Activated CD4-positive, alpha-beta memory T cell treated with anti-CD3 and anti-CD28 coated beads, Interleukin-2, amount 10 ng/mL, durations not matched to agents 7 days and 5 days (primary cell): Measurements from ENCODE around the gene ERC2. TPM values are rescaled to one million over a fixed set of nuclear protein-coding genes. Genes with fewer than 3 reads are reported as not detected.
"Not testable (repeated sequence)": the region's sequence is repeated elsewhere in the genome, so short reads cannot be mapped to it uniquely, and the experiment has no call there.

Experiments used
- CTCF ChIA-PET: fragments of 350-600 bp; sonication (Branson Sonifier 250); formaldehyde crosslinking; loops from one replicate; lab custom pipeline; 2021; ENCODE audit warnings: antibody characterized with exemption, inconsistent platforms; lab: Charles Lee
- POLR2A ChIA-PET: fragments of 350-600 bp; sonication (Branson Sonifier 250); formaldehyde crosslinking; loops from one replicate; lab custom pipeline; 2021; ENCODE audit warnings: antibody characterized with exemption; lab: Charles Lee
- DNase-seq: peaks from one replicate; pipeline ENCODE4 v3.0.0-alpha.2; 2020
- H3K27ac Mint-ChIP-seq: one replicate; pipeline ENCODE4 v1.8.0; 2021; ENCODE audit warnings: mild to moderate bottlenecking, mixed read lengths
- H3K27me3 Mint-ChIP-seq: one replicate; pipeline ENCODE4 v1.8.0; 2021; ENCODE audit warnings: mixed read lengths
- H3K36me3 Mint-ChIP-seq: one replicate; pipeline ENCODE4 v1.8.0; 2021; ENCODE audit warnings: low read depth, mixed read lengths
- H3K4me1 Mint-ChIP-seq: one replicate; pipeline ENCODE4 v1.8.0; 2021; ENCODE audit warnings: mixed read lengths
- H3K4me3 Mint-ChIP-seq: one replicate; pipeline ENCODE4 v1.8.0; 2021; ENCODE audit warnings: mild to moderate bottlenecking, mixed read lengths
- H3K9me3 Mint-ChIP-seq: one replicate; pipeline ENCODE4 v1.8.0; 2021; ENCODE audit warnings: mixed read lengths
- total RNA-seq, 2 experiments: library from RNA; stranded (reverse); gene quantifications; one replicate each; pipeline ENCODE4 v1.2.3, GENCODE V29; 2021

ERC2 gene
- total RNA-seq, 2 experiments from 2014 or later: not detected

DNA sequence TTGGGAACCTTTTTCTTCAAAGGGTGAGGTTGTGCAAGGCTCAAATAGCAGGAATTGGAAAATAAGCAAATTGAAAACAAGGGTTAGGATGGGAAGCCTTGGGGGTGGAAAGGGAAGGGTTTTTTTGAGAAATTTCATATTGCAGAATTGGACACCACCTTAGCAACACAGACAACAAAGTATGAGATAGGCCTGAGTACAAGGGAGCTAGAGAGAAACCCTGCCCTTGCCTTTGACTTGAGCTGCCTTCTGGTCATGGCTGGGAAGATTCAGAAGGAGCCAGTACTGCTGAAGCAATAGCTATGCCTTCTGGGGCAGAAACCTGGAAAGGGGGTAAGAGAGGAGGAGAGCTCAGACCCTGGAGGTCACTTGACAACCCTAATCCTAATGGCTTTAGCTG lies 445.6 kb downstream of the ERC2 start:
- Mint-ChIP-seq H3K27me3 (no peaks in the 10 kb centered on the region), H3K4me3 (no peak overlapping the region), H3K4me1 (no peaks in the 10 kb centered on the region), H3K9me3 (no peaks in the 10 kb centered on the region), H3K36me3 (no peaks in the 10 kb centered on the region), H3K27ac (no peak overlapping the region)
- no peak for DNase-seq
- ChIA-PET POLR2A (no interaction called here), CTCF (no interaction called here)

DNA sequence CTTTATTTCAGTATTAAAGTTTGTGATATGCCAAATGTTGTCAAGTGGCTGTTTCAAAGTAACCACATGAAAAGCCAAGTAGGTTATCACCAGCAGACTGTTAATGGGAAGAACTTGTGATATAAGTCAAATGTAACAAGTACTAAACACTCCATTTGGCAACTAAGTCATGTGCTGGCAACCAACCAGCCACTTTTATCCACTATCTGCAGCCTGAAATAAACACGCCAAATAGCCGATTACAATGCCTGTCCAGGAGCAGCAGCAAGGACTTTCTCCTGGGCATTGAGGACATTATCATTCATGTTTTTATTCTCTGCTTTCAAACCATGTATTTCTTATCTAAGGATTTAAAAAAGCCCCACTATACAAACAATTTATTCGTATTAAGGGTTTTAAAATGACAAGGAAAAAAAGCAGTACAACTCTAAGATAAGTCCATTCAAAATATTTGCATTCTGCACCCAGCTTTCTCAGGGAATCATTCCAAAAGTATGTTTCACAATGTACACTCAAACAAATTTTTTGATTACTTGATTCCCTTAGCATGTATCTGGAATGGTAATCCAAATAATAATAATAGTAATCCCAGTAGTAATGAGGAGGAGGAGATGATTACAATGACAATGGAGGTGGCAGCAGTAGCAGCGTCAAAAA lies 448.6 kb downstream of the ERC2 start:
- POLR2A ChIA-PET: no interaction called here

DNA sequence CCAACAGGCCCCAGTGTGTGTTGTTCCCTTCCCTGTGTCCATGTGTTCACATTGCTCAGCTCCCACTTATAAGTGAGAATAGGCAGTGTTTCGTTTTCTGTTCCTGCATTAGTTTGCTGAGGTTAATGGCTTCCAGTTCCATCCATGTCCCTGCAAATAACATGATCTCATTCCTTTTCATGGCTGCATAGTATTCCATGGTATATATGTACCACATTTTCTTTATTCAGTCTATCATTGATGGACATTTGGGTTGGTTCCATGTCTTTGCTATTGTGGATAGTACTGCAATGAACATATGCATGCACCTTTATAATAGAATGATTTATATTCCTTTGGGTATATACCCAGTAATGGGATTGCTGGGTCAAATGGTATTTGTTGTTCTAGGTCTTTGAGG lies 452.9 kb downstream of the ERC2 start:
- CTCF ChIA-PET, POLR2A ChIA-PET, H3K4me3 Mint-ChIP-seq, H3K9me3 Mint-ChIP-seq, H3K4me1 Mint-ChIP-seq, H3K27ac Mint-ChIP-seq, H3K36me3 Mint-ChIP-seq, DNase-seq, H3K27me3 Mint-ChIP-seq: not testable (repeated sequence)

More for the DNA sequence above, 448.6 kb downstream of the ERC2 start:
- no peaks in the 10 kb centered on the region for H3K9me3 Mint-ChIP-seq
- H3K36me3 Mint-ChIP-seq: no peaks in the 10 kb centered on the region
- H3K27me3 Mint-ChIP-seq: no peaks in the 10 kb centered on the region
- no peaks in the 10 kb centered on the region for H3K4me1 Mint-ChIP-seq
- no peak overlapping the region for H3K27ac Mint-ChIP-seq
- CTCF ChIA-PET: no interaction called here
- DNase-seq: no peak
- H3K4me3 Mint-ChIP-seq: no peak overlapping the region

DNA sequence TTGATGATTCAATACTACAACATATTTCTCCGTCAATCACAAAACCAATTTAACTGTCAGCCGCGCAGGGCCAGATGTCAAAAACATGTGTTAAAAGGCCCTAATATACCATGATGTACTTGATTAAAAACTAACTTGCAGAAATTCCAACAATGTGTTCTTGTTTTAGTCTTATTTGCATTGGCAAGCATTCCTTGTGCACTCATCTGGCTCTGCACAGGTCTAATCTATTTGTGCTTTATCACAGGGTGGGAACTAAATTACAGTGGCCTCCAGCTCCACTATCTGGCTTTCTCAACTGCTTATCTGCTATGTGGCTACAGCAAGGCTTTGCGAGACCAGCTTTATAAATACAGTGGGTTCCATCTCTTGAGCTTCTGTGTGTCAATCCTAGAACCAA lies 455.5 kb downstream of the ERC2 start:
- Mint-ChIP-seq H3K27me3 (no peaks in the 10 kb centered on the region), H3K4me1 (no peaks in the 10 kb centered on the region), H3K9me3 (no peaks in the 10 kb centered on the region), H3K4me3 (no peak overlapping the region), H3K36me3 (no peaks in the 10 kb centered on the region), H3K27ac (no peak overlapping the region)
- CTCF ChIA-PET: no interaction called here
- POLR2A ChIA-PET: no interaction called here
- no peak for DNase-seq

DNA sequence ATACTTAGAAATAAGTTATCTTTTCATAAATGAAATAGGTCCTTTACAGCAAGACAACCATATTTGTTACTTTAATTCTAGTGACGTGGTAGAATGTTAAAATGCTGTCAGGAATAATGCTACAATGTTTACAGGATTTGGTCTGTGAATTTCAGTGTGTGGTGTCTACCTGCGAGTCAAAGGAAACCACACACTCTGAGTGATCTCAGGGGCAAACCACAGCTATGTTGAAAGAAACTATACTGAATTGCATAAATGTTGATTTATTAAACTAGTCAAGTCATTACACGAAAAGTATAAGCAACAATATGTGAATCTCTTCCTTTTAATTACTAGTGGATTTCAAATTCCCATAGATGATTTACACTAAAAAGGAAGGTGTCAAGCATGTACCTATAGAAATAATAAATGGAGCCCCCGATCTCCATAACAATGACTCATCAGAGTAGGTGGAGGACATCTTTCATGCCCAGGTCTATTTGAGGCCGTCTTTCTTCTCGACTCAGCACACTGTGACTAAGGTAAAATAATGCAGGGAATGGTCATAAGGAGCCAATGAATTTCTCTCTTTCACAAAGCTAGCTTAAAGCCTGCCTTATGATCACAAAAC lies 463.0 kb downstream of the ERC2 start:
- no peaks in the 10 kb centered on the region for H3K36me3 Mint-ChIP-seq
- H3K4me3 Mint-ChIP-seq: no peak overlapping the region
- no peak for DNase-seq
- H3K4me1 Mint-ChIP-seq: no peaks in the 10 kb centered on the region
- ChIA-PET CTCF (no interaction called here), POLR2A (no interaction called here)
- no peaks in the 10 kb centered on the region for H3K9me3 Mint-ChIP-seq
- H3K27ac Mint-ChIP-seq: no peak overlapping the region
- H3K27me3 Mint-ChIP-seq: no peaks in the 10 kb centered on the region

DNA sequence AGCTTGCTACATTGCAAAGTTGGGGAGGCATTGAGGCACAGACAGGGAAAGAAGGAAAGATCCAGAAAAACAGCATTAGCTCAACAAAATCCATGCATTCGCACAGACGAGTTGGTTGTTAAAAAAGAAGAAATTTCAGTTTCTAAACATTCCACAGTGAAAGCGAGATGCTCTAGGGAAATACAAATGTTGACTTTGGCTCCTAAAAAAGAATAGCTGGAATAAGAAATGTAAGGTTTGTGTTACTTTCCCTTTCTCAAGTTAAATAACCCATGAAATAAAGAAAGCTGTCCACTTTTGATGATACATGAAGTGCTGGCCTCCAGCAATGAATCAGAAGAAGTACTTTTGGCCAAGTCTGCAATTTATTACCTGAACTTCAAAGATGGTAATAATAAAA lies 465.1 kb downstream of the ERC2 start:
- Mint-ChIP-seq H3K27me3 (no peaks in the 10 kb centered on the region), H3K4me1 (no peaks in the 10 kb centered on the region), H3K9me3 (no peaks in the 10 kb centered on the region), H3K36me3 (no peaks in the 10 kb centered on the region), H3K4me3 (no peak overlapping the region), H3K27ac (no peak overlapping the region)
- ChIA-PET POLR2A (no interaction called here), CTCF (no interaction called here)
- no peak for DNase-seq

DNA sequence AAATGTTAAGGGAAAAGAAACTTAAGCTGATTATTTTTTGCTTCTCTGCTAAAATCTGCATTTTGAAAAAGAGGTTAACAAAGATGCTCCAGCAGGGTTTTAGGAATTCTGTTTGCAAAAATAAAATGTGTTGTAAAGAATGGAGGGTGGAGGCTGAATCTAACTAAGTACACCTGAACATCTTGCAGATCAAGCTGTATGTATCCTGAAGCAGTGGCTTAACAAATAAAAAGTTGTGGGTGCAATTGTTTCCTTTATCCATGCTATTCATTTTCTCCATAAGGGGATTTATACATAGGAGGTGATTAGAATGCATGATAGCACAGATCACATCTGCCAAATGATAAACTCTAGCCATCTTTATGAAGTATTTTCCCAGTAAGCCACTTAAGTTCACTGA lies 466.3 kb downstream of the ERC2 start:
- no peaks in the 10 kb centered on the region for H3K27me3 Mint-ChIP-seq
- no peaks in the 10 kb centered on the region for H3K36me3 Mint-ChIP-seq
- no peak overlapping the region for H3K27ac Mint-ChIP-seq
- H3K4me3 Mint-ChIP-seq: no peak overlapping the region
- H3K4me1 Mint-ChIP-seq: no peaks in the 10 kb centered on the region
- no peaks in the 10 kb centered on the region for H3K9me3 Mint-ChIP-seq
- CTCF ChIA-PET: interaction anchor here (0.6 kb wide), 1 partner anchor 248 kb away, joined by 3 read pairs; no protein-coding TSS in a partner anchor
- no peak for DNase-seq
- POLR2A ChIA-PET: no interaction called here

DNA sequence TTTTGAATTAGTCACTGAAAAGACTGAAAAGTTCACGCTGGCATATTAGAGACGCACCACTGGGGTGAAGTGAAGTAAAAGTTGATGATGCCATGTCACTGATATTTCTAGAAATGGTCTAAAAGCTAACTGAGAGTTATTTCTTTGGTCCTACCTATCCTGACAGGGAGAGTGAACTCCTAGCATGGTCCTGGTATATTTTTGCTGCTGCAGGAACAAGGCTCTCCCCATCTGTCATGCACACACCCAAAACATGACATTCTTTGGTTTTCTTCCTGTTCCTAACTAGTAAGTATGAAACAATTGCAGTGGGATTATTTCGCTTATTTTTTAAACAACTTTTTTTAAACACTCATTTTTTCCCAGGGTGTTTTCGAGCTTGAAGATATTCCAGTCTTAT lies 466.7 kb downstream of the ERC2 start:
- no peaks in the 10 kb centered on the region for H3K36me3 Mint-ChIP-seq
- POLR2A ChIA-PET: no interaction called here
- H3K27ac Mint-ChIP-seq: no peak overlapping the region
- H3K27me3 Mint-ChIP-seq: no peaks in the 10 kb centered on the region
- no peaks in the 10 kb centered on the region for H3K9me3 Mint-ChIP-seq
- H3K4me1 Mint-ChIP-seq: no peaks in the 10 kb centered on the region
- no peak overlapping the region for H3K4me3 Mint-ChIP-seq
- no peak for DNase-seq
- CTCF ChIA-PET: no interaction called here

DNA sequence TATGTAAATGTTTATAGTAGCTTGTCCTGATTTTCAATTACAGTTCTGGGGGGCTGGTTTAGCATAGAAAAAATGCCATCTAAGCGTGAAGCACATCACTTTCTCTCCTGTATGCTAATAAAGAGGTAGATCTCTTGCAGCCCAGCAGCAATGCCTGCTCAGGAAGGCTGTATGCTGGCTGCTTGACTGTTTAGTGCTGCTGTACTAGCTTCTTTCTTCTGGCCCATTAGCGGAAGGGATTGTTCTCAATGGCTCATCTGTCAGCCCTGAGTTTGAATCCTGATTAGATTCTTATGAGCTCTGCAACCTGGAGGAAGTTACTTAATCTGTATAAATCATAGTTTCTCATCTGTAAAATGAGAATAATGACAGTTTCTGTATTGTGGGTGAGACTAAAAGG lies 478.9 kb downstream of the ERC2 start:
- H3K4me3 Mint-ChIP-seq: no peak overlapping the region
- no peaks in the 10 kb centered on the region for H3K9me3 Mint-ChIP-seq
- CTCF ChIA-PET: no interaction called here
- no peak for DNase-seq
- POLR2A ChIA-PET: no interaction called here
- no peaks in the 10 kb centered on the region for H3K4me1 Mint-ChIP-seq
- H3K27me3 Mint-ChIP-seq: no peaks in the 10 kb centered on the region
- H3K36me3 Mint-ChIP-seq: no peaks in the 10 kb centered on the region
- H3K27ac Mint-ChIP-seq: no peak overlapping the region

DNA sequence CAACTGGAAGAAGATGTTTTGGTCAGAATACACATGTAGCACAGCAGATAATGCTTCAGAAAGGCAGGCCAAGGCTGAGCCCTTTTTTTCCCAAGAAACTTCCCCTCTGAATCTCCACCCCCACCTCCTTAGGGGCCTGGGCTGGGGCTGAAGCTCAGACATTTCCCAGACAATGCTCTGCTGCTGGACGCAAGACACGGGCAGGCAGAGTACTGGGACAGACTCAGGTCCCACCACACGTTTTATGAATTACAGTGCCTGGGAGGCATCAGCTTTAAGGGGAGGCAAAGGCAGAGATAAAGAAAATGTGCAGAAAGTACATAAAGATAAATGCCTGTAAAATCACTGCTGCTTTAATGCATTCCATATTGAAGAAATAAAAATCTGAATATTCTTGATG lies 479.4 kb downstream of the ERC2 start:
- no peaks in the 10 kb centered on the region for H3K27me3 Mint-ChIP-seq
- no peak overlapping the region for H3K4me3 Mint-ChIP-seq
- no peaks in the 10 kb centered on the region for H3K36me3 Mint-ChIP-seq
- no peak for DNase-seq
- no peaks in the 10 kb centered on the region for H3K4me1 Mint-ChIP-seq
- ChIA-PET CTCF (no interaction called here), POLR2A (no interaction called here)
- no peak overlapping the region for H3K27ac Mint-ChIP-seq
- H3K9me3 Mint-ChIP-seq: no peaks in the 10 kb centered on the region

DNA sequence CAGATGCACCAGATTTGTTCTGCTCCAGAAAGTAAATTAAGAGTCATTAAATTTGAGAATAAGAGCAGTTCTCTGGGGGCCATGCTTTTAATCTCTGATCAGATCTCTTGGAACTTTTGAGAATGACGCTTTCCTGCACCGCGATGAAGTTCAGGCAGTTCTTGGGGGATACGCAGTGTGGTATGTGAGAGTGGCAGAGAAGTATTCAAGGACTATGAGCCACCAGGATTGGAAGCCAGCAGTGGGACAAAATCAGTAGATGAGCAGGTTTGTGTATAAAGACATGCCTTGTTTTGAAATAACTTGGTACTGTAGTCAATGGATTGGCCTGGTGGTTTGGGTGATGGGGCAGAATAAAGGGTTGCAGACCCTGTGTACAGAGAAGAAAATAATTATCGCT lies 483.6 kb downstream of the ERC2 start:
- H3K27ac Mint-ChIP-seq: no peak overlapping the region

DNA sequence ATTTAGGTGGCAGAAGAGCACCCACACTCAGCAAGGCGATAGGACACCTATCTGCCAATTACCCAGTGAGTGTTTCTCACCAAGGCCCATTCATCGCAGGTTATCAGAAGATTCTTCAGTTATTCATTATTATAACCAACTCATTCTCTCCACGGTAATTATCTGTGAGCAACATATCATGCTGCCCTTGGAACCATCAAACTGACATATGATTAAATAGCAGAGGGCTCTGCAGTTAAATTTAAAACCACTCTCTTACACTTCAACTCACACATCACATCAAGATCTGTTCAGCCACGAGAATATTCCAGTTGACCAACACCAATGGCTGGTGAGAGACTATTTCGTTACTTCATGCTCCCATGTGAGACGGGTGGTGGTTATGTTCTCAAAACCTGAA lies 489.3 kb downstream of the ERC2 start:
- Mint-ChIP-seq H3K27me3 (no peaks in the 10 kb centered on the region), H3K4me1 (no peaks in the 10 kb centered on the region), H3K27ac (no peak overlapping the region), H3K9me3 (no peaks in the 10 kb centered on the region), H3K36me3 (no peaks in the 10 kb centered on the region), H3K4me3 (no peak overlapping the region)
- ChIA-PET POLR2A (no interaction called here), CTCF (no interaction called here)
- DNase-seq: no peak

More for the DNA sequence above, 483.6 kb downstream of the ERC2 start:
- POLR2A ChIA-PET: no interaction called here
- Mint-ChIP-seq H3K27me3 (no peaks in the 10 kb centered on the region), H3K9me3 (no peaks in the 10 kb centered on the region), H3K4me1 (no peaks in the 10 kb centered on the region), H3K4me3 (no peak overlapping the region), H3K36me3 (no peaks in the 10 kb centered on the region)
- no peak for DNase-seq
- CTCF ChIA-PET: no interaction called here

DNA sequence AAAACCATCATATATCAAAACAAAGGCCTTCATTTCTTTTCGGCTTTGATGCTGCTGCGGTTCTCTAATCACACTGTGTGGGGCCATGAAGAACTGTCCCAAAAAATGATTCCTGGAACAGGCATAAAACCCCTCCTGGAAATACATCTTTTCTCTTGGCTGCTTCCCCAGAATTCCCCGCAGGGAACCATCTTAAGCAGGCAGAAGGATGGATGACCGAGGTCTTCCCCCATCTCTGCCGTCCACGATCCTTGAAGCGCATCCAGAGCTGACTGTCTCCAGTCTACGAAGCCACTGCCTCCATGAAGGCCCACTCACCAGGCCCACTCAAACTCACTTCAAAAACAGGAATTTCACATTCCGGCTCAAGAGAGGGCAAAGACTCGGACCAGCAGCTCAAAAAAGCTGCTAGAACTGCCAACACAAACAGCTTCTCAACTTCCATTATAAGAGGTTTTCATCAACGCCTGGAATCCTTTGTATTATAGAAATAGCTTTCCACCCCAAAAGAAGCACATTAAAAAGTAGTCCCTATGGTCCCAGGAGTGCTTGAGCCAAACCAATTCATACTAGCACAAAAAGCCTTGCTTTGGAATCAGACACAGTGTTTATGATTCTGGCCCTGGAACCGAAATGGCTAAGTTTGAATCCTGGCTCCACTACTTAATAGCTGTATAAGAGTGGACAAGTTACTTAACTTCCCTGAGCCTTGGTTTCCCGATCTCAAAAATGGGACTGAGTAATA lies 493.7 kb downstream of the ERC2 start:
- ChIA-PET POLR2A (no interaction called here), CTCF (no interaction called here)
- H3K27me3 Mint-ChIP-seq: no peaks in the 10 kb centered on the region
- no peaks in the 10 kb centered on the region for H3K36me3 Mint-ChIP-seq
- H3K9me3 Mint-ChIP-seq: no peaks in the 10 kb centered on the region
- no peak for DNase-seq
- no peaks in the 10 kb centered on the region for H3K4me1 Mint-ChIP-seq
- H3K4me3 Mint-ChIP-seq: no peak overlapping the region
- H3K27ac Mint-ChIP-seq: no peak overlapping the region

DNA sequence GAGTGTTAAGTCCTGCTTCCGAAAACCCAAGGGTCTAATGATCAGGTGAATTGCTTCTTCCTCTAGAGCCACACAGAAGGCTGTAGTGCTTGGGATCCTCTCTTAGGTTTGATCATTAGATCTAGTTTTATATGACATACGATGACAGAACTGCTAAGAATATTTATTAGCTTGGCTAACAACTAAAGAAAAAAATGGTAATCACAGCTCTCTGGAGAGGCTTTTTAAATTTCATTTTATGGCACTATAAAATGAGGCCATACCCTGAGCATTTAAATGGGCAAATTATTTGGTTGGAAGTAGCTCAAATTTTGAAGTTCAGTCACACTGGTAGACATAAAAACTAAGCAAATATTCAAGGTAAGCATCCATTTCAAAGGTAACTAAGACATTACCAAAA lies 498.6 kb downstream of the ERC2 start:
- Mint-ChIP-seq H3K27me3 (no peaks in the 10 kb centered on the region), H3K9me3 (no peaks in the 10 kb centered on the region), H3K27ac (no peak overlapping the region), H3K4me1 (peaks cover 6% of the 10 kb centered on the region), H3K36me3 (no peaks in the 10 kb centered on the region), H3K4me3 (no peak overlapping the region)
- ChIA-PET CTCF (no interaction called here), POLR2A (no interaction called here)
- no peak for DNase-seq
